PC-9 (cell line): Measurements from ENCODE around the gene ZDHHC1. TPM values are rescaled to one million over a fixed set of nuclear protein-coding genes. Genes with fewer than 3 reads are reported as not detected.

Source experiments
- BruUV-seq: library from RNA; stranded (reverse); fragments of 400-500 nt; replicated peaks from 2 replicates; lab custom pipeline; 2021; lab: Mats Ljungman, UMichigan
- CTCF ChIA-PET: fragments of 300-600 bp; sonication (Branson Sonifier 250); formaldehyde crosslinking; loops from one replicate; lab custom pipeline; 2022; ENCODE audit warnings: antibody characterized with exemption; lab: Charles Lee
- POLR2A ChIA-PET: fragments of 300-600 bp; sonication (Branson Sonifier 250); formaldehyde crosslinking; loops from one replicate; lab custom pipeline; 2022; ENCODE audit warnings: antibody characterized with exemption; ENCODE audit not compliant: unreplicated experiment; lab: Charles Lee
- DNase-seq, 2 experiments: peaks; one replicate each; pipeline versions ENCODE4 v3.0.0 to v3.0.0-alpha.2; 2015 to 2022; ENCODE audit warnings: mixed read lengths in 1 of 2
- H2AFZ ChIP-seq: fragments of 200-600 bp; sonication (generic); 2 replicates; pipeline ENCODE4 v1.8.1; 2017; ENCODE audit warnings: antibody characterized with exemption
- H3F3A ChIP-seq: fragments of 200-600 bp; sonication (generic); 2 replicates; pipeline ENCODE4 v1.8.1; 2017; ENCODE audit warnings: antibody characterized with exemption, mild to moderate bottlenecking, low read depth; ENCODE audit not compliant: insufficient read depth
- H3K27ac ChIP-seq: fragments of 200-600 bp; sonication (generic); 2 replicates; pipeline ENCODE4 v1.6.1; 2016; ENCODE audit warnings: mixed run types
- H3K27me3 ChIP-seq: fragments of 200-600 bp; sonication (generic); 2 replicates; pipeline ENCODE4 v1.6.1; 2016; ENCODE audit warnings: low read depth, mixed run types; ENCODE audit not compliant: insufficient read depth
- H3K36me3 ChIP-seq: fragments of 200-600 bp; sonication (generic); 2 replicates; pipeline ENCODE4 v1.6.1; 2016; ENCODE audit warnings: low read depth, mixed run types
- H3K4me1 ChIP-seq: fragments of 200-600 bp; sonication (generic); replicated peaks from 2 replicates; pipeline ENCODE4 v1.6.1; 2016; ENCODE audit warnings: mixed run types; ENCODE audit not compliant: insufficient read depth
- H3K4me2 ChIP-seq: fragments of 200-600 bp; sonication (generic); 2 replicates; pipeline ENCODE4 v1.6.1; 2017; ENCODE audit warnings: mixed run types
- H3K4me3 ChIP-seq: fragments of 200-600 bp; sonication (generic); 2 replicates; pipeline ENCODE4 v1.6.1; 2016; ENCODE audit warnings: mixed run types
- H3K79me2 ChIP-seq: fragments of 200-600 bp; sonication (generic); 2 replicates; pipeline ENCODE4 v1.6.1; 2017; ENCODE audit warnings: low read depth, mixed run types
- H3K9me2 ChIP-seq: fragments of 200-600 bp; sonication (generic); 2 replicates; pipeline ENCODE4 v1.8.1; 2017; ENCODE audit warnings: mild to moderate bottlenecking; ENCODE audit not compliant: insufficient read depth
- H3K9me3 ChIP-seq: fragments of 200-600 bp; sonication (generic); 2 replicates; pipeline ENCODE4 v1.8.1; 2016; ENCODE audit warnings: low read depth; ENCODE audit not compliant: insufficient read depth
- H4K20me1 ChIP-seq: fragments of 200-600 bp; sonication (generic); 2 replicates; pipeline ENCODE4 v1.8.1; 2017; ENCODE audit not compliant: insufficient read depth
- CTCF ChIP-seq: fragments of 200-600 bp; sonication (generic); conservative IDR thresholded peaks from 2 replicates; pipeline ENCODE4 v1.6.1; 2017; ENCODE audit warnings: mixed run types, antibody characterized with exemption, mild to moderate bottlenecking, moderate library complexity
- EZH2 ChIP-seq: fragments of 200-600 bp; sonication (generic); IDR thresholded peaks from 2 replicates; pipeline ENCODE4 v1.8.0; 2017; ENCODE audit warnings: antibody characterized with exemption, low read depth
- intact Hi-C: fragments of 100-400 bp; cut with micrococcal nuclease; formaldehyde crosslinking; loops from one replicate; pipeline ENCODE4 v1.10.0; 2022; ENCODE audit not compliant: unreplicated experiment
- total RNA-seq: library from RNA; stranded (reverse); gene quantifications from 2 replicates; pipeline ENCODE4 v1.2.3, GENCODE V29; 2021

The ZDHHC1 gene
- total RNA-seq, 1 experiment from 2014 or later: 12.8 TPM

GRCh38 chr16:67399218-67399733, 17.0 kb downstream of the ZDHHC1 start:
- TF ChIP-seq EZH2 (no peak), CTCF (no peak)
- intact Hi-C loops: loop anchor here (2.0 to 10.0 kb wide), 3 partner anchors 122 to 204 kb away; partner anchors contain the start of genes E2F4, ELMO3, EXOC3L1 and PLEKHG4
- no peaks in the 10 kb centered on the region for H3K79me2 ChIP-seq
- no peaks in the 10 kb centered on the region for H3K27me3 ChIP-seq
- H3K27ac ChIP-seq: no peak overlapping the region
- ChIA-PET CTCF (interaction anchor here (0.6 to 1.4 kb wide), 4 partner anchors 26 to 139 kb away, joined by 4 to 8 read pairs (median 4); partner anchors contain the start of gene ATP6V0D1), POLR2A (no interaction called here)
- H3K4me1 ChIP-seq: peaks cover 25% of the 10 kb centered on the region
- no peak overlapping the region for H3K4me3 ChIP-seq
- no peaks in the 10 kb centered on the region for H3K9me2 ChIP-seq
- H3F3A ChIP-seq: peaks cover 21% of the 10 kb centered on the region
- H3K36me3 ChIP-seq: no peaks in the 10 kb centered on the region
- no TSS peak for BruUV-seq
- no peaks in the 10 kb centered on the region for H4K20me1 ChIP-seq
- DNase-seq: peak in 1 of 2 experiments; percentile 46
- no peaks in the 10 kb centered on the region for H3K9me3 ChIP-seq
- H3K4me2 ChIP-seq: no peak overlapping the region
- no peak overlapping the region for H2AFZ ChIP-seq

- POLR2A ChIA-PET: interaction anchor here (0.6 kb wide), 1 partner anchor 485 kb away, joined by 4 read pairs; no protein-coding TSS in a partner anchor
Observed at GRCh38 chr16:67398546-67399217, 17.6 kb downstream of the ZDHHC1 start.

More at GRCh38 chr16:67398546-67399217, 17.6 kb downstream of the ZDHHC1 start:
- H3K79me2 ChIP-seq: no peaks in the 10 kb centered on the region
- no peak overlapping the region for H3K4me2 ChIP-seq
- H2AFZ ChIP-seq: no peak overlapping the region
- CTCF ChIA-PET: interaction anchor here (0.6 kb wide), 1 partner anchor 14 kb away, joined by 3 read pairs; no protein-coding TSS in a partner anchor
- no peak overlapping the region for H3K4me3 ChIP-seq
- intact Hi-C loops: loop anchor here (2.0 to 10.0 kb wide), 3 partner anchors 121 to 204 kb away; partner anchors contain the start of genes E2F4, ELMO3, EXOC3L1 and PLEKHG4
- DNase-seq: no peak
- no peak overlapping the region for H3K27ac ChIP-seq
- TF ChIP-seq CTCF (no peak), EZH2 (no peak)
- no peaks in the 10 kb centered on the region for H3K36me3 ChIP-seq
- H3K27me3 ChIP-seq: no peaks in the 10 kb centered on the region
- H3K9me2 ChIP-seq: no peaks in the 10 kb centered on the region
- peaks cover 15% of the 10 kb centered on the region for H3F3A ChIP-seq
- no TSS peak for BruUV-seq
- no peaks in the 10 kb centered on the region for H3K9me3 ChIP-seq
- H3K4me1 ChIP-seq: peaks cover 19% of the 10 kb centered on the region
- H4K20me1 ChIP-seq: no peaks in the 10 kb centered on the region
